ENCODE measurements around the gene CTRL. TPM values are rescaled to one million over a fixed set of nuclear protein-coding genes. Genes with fewer than 3 reads are reported as not detected.
"Not testable (repeated sequence)": the region's sequence is repeated elsewhere in the genome, so short reads cannot be mapped to it uniquely, and the experiment has no call there.

CTRL gene
- total RNA-seq, 1 donor from 2014 or later, result 1.2 TPM

GRCh38 chr16:67939507-67940445 is 8.1 kb upstream of the CTRL start:
- Histone ChIP-seq H3K4me2 (ENCODE audit: low read length) (no peak overlapping the region), H4K20me1 (ENCODE audit: insufficient read depth, low read length) (peaks cover 50% of the 10 kb centered on the region), H3K9ac (ENCODE audit: low read length) (no peak overlapping the region), H3K9me3 (ENCODE audit: insufficient read depth, low read depth, low read length) (no peaks in the 10 kb centered on the region), H3K79me2 (ENCODE audit: insufficient read depth, low read length) (peaks cover 15% of the 10 kb centered on the region), H2AFZ (ENCODE audit: low read depth, low read length) (no peak overlapping the region), H3K36me3 (ENCODE audit: insufficient read depth, low read length) (peaks cover 33% of the 10 kb centered on the region), H3K27me3 (ENCODE audit: insufficient read depth, low read length) (no peaks in the 10 kb centered on the region), H3K27ac (ENCODE audit: low read depth, low read length) (no peak overlapping the region), H3K4me3 (ENCODE audit: insufficient read depth, low read depth, low read length) (no peak overlapping the region), H3K4me1 (ENCODE audit: insufficient read depth, low read length) (peaks cover 22% of the 10 kb centered on the region)
- peaks cover 12% of the 10 kb centered on the region for H3K4me1 Mint-ChIP-seq (ENCODE audit: low read depth, unreplicated experiment)
- no peaks in the 10 kb centered on the region for H3K27me3 Mint-ChIP-seq (ENCODE audit: low read depth, unreplicated experiment)
- FAIRE-seq (no peak), DNase-seq (ENCODE audit: low read depth) (no peak)
- H3K27ac Mint-ChIP-seq (ENCODE audit: unreplicated experiment), result no peak overlapping the region
- peaks cover 8% of the 10 kb centered on the region for H3K36me3 Mint-ChIP-seq (ENCODE audit: low read depth, unreplicated experiment)
- H3K9me3 Mint-ChIP-seq (ENCODE audit: unreplicated experiment), result no peaks in the 10 kb centered on the region
- TF ChIP-seq CTCF (IDR thresholded peaks at IDR 0.05; ENCODE audit: insufficient read depth, low read depth, low read length) (no peak), EZH2 (IDR thresholded peaks at IDR 0.05; ENCODE audit: insufficient read depth, low read length) (no peak)
- H3K4me3 Mint-ChIP-seq (ENCODE audit: unreplicated experiment), result no peak overlapping the region

DNA sequence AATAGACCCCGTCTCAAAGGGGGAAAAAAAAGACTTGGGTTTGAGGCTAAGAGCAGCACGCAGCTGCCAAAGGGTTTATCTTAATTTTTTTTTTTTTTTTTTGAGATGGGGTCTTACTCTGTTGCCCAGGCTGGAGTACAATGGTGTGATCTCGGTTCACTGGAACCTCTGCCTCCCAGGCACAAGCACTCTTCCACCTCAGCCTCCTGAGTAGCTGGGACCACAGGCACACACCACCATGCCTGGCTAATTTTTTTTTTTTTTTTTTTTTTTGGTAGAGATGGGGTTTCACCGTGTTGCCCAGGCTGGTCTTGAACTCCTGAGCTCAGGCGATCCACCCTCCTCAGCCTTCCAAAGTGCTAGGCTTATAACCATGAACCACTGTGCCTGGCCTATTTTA is 6.1 kb upstream of the CTRL start:
- not testable (repeated sequence) for H3K27me3 Mint-ChIP-seq (ENCODE audit: low read depth, unreplicated experiment); FAIRE-seq; H3K27ac ChIP-seq (ENCODE audit: low read depth, low read length); H3K4me3 ChIP-seq (ENCODE audit: insufficient read depth, low read depth, low read length); H3K27ac Mint-ChIP-seq (ENCODE audit: unreplicated experiment); H3K4me3 Mint-ChIP-seq (ENCODE audit: unreplicated experiment); DNase-seq (ENCODE audit: low read depth); H3K9me3 ChIP-seq (ENCODE audit: insufficient read depth, low read depth, low read length); H3K27me3 ChIP-seq (ENCODE audit: insufficient read depth, low read length); H3K9me3 Mint-ChIP-seq (ENCODE audit: unreplicated experiment); H3K9ac ChIP-seq (ENCODE audit: low read length); H2AFZ ChIP-seq (ENCODE audit: low read depth, low read length); H3K4me2 ChIP-seq (ENCODE audit: low read length)
- peaks cover 29% of the 10 kb centered on the region for H3K36me3 ChIP-seq (ENCODE audit: insufficient read depth, low read length)
- Mint-ChIP-seq H3K36me3 (ENCODE audit: low read depth, unreplicated experiment) (peaks cover 13% of the 10 kb centered on the region), H3K4me1 (ENCODE audit: low read depth, unreplicated experiment) (peaks cover 15% of the 10 kb centered on the region)
- peaks cover 22% of the 10 kb centered on the region for H3K4me1 ChIP-seq (ENCODE audit: insufficient read depth, low read length)
- peaks cover 13% of the 10 kb centered on the region for H3K79me2 ChIP-seq (ENCODE audit: insufficient read depth, low read length)
- H4K20me1 ChIP-seq (ENCODE audit: insufficient read depth, low read length), result peaks cover 35% of the 10 kb centered on the region

DNA sequence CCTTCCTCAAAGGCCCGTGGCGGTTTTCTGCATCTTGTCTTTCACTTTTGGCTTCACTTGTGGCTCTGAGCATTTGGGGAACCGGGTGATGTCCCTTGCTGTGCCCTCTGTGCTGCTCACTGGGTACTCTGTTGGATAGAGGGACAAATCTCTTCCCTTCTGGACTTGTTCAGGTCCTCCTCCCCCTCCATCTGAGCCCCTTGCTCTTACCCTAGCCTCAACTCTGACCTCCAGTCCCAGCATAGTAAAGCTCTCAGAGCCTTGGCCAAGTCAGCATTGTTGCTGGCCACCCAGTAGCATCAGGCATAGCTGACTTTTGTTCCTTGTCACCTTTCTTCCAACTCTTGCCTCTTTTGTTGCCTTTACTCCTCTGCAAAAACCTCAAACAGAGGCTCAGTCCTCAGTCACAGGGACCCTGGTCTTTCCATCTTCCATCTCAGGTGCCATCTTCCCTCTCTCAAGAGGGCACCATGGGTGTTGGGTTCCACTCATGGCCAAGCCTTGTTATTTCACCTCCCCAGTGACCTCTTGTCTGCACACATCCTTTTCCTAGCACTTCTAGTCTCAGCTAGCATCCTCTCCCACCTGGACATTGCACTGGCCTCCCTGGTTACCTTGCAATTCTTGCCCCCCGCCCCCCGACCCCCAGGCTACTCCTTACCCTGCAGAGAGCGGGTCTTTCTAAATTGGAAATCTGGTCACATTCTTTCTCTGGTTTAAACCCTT is 5.4 kb upstream of the CTRL start:
- H3K4me3 ChIP-seq (ENCODE audit: insufficient read depth, low read depth, low read length), result peak overlapping the region; percentile 87
- peaks cover 22% of the 10 kb centered on the region for H3K4me1 ChIP-seq (ENCODE audit: insufficient read depth, low read length)
- no peaks in the 10 kb centered on the region for H3K27me3 ChIP-seq (ENCODE audit: insufficient read depth, low read length)
- DNase-seq (ENCODE audit: low read depth), result no peak
- peak overlapping the region; percentile 94 for H3K4me2 ChIP-seq (ENCODE audit: low read length)
- H3K9ac ChIP-seq (ENCODE audit: low read length), result peak overlapping the region; percentile 93
- H3K9me3 Mint-ChIP-seq (ENCODE audit: unreplicated experiment), result no peaks in the 10 kb centered on the region
- H2AFZ ChIP-seq (ENCODE audit: low read depth, low read length), result no peak overlapping the region
- H3K27me3 Mint-ChIP-seq (ENCODE audit: low read depth, unreplicated experiment), result no peaks in the 10 kb centered on the region
- TF ChIP-seq EZH2 (IDR thresholded peaks at IDR 0.05; ENCODE audit: insufficient read depth, low read length), result no peak
- no peak for TF ChIP-seq CTCF (IDR thresholded peaks at IDR 0.05; ENCODE audit: insufficient read depth, low read depth, low read length)
- peaks cover 22% of the 10 kb centered on the region for H3K36me3 ChIP-seq (ENCODE audit: insufficient read depth, low read length)
- peak overlapping the region; percentile 99 for H3K4me3 Mint-ChIP-seq (ENCODE audit: unreplicated experiment)
- peaks cover 28% of the 10 kb centered on the region for H4K20me1 ChIP-seq (ENCODE audit: insufficient read depth, low read length)
- H3K4me1 Mint-ChIP-seq (ENCODE audit: low read depth, unreplicated experiment), result peaks cover 15% of the 10 kb centered on the region
- H3K27ac Mint-ChIP-seq (ENCODE audit: unreplicated experiment), result peak overlapping the region; percentile 99
- no peaks in the 10 kb centered on the region for H3K9me3 ChIP-seq (ENCODE audit: insufficient read depth, low read depth, low read length)
- FAIRE-seq, result no peak
- H3K27ac ChIP-seq (ENCODE audit: low read depth, low read length), result peak overlapping the region; percentile 74
- H3K79me2 ChIP-seq (ENCODE audit: insufficient read depth, low read length), result peaks cover 13% of the 10 kb centered on the region
- peaks cover 15% of the 10 kb centered on the region for H3K36me3 Mint-ChIP-seq (ENCODE audit: low read depth, unreplicated experiment)

Measured in astrocyte (in vitro differentiated cells and primary cell).